ENCODE data around the gene RFPL3.

RFPL3 gene

DNA sequence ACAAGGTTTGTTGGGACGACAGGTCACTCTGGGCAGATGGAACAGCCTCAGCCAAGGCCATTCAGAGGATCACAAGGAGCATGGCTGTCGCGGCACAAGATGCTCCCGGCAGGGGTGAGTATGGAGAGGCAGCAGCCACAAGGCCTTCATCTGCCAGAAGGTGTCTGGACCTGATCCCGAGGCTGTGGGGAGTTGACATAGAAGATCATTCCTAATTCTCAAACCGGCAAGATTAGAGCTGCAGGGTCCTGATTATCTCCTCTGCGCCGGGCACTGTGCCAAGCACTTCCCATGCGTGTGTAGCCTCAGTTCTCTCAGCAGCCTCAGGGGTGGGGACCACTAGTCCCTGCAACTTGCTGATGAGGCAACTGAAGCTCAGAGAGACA, 32.3 kb upstream of the RFPL3 start:
- Mint-ChIP-seq H3K27me3 (peaks cover 5% of the 10 kb centered on the region), H3K4me3 (no peak overlapping the region), H3K9me3 (no peaks in the 10 kb centered on the region), H3K27ac (no peak overlapping the region), H3K4me1 (peaks cover 15% of the 10 kb centered on the region), H3K36me3 (no peaks in the 10 kb centered on the region)
- DNase-seq = no peak
- CTCF ChIA-PET = no interaction called here

DNA sequence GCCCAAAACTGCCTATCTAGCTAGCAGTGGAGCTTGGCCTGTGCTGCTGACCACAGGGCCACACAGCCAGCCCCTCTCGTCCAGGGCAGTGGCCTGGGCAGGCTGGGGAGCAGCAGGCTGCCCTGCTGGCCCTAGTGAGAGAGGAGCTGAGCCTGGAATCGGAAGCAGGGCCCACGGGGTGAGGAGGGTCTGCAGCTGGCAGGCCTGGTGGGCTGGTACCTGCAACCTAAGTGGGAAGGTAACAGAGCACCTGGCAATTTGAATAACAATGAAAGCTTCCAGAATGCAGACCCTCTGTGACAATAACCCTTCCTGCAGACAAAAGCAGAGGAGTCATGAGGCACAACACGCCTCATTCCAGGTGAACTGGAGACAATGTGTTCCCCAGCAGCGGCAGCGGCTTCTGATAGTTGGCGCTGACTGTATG, 31.8 kb upstream of the RFPL3 start:
- H3K9me3 Mint-ChIP-seq = no peaks in the 10 kb centered on the region
- no peak overlapping the region for H3K4me3 Mint-ChIP-seq
- no peak overlapping the region for H3K27ac Mint-ChIP-seq
- H3K4me1 Mint-ChIP-seq = peaks cover 15% of the 10 kb centered on the region
- CTCF ChIA-PET = no interaction called here
- peaks cover 1% of the 10 kb centered on the region for H3K27me3 Mint-ChIP-seq
- H3K36me3 Mint-ChIP-seq = no peaks in the 10 kb centered on the region
- no peak for DNase-seq

DNA sequence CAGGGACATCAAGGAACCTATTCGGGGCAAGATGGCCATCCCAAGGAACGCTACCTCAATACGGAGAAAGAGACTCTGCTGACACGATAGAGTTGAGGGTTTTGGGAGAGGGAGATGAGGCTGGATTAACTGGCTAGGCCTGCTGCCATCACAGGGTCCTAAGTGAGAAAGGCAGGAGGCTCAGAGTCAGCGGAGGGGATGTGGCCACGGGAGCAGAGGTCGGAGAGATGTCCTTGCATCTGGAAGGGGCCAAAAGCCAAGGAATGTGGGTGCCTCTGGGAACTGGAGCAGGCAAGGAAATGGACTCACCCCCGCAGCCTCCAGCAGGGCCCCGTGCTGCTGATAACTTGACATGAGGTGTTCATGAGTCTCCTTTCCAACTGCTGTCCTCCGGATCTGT, 31.0 kb upstream of the RFPL3 start:
- Mint-ChIP-seq H3K36me3 (no peaks in the 10 kb centered on the region), H3K4me3 (no peak overlapping the region), H3K27ac (no peak overlapping the region), H3K27me3 (no peaks in the 10 kb centered on the region), H3K4me1 (peaks cover 15% of the 10 kb centered on the region), H3K9me3 (no peaks in the 10 kb centered on the region)
- DNase-seq = no peak
- CTCF ChIA-PET = no interaction called here

DNA sequence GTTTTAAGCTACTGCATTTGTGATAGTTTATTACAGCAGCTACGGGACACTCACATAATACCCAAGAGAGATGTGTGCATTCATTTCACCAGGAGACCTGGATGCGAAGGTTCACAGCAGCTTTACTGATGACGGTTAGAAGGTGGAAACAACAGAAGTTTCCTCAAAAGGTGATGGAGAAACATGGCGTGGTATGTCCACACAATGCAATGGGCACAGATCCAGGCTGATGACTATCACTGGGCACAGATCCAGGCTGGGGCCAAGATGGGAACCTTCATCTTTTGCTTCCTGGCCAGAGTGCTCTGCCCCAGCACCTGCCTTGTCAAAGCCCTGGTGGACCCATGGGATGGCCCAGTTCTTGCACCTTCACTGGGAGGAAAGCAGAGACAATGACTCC, 30.6 kb upstream of the RFPL3 start:
- peaks cover under 1% of the 10 kb centered on the region for H3K27me3 Mint-ChIP-seq
- peaks cover 11% of the 10 kb centered on the region for H3K4me1 Mint-ChIP-seq
- H3K36me3 Mint-ChIP-seq = no peaks in the 10 kb centered on the region
- H3K27ac Mint-ChIP-seq = no peak overlapping the region
- no peak overlapping the region for H3K4me3 Mint-ChIP-seq
- CTCF ChIA-PET = no interaction called here
- no peak for DNase-seq
- no peaks in the 10 kb centered on the region for H3K9me3 Mint-ChIP-seq

DNA sequence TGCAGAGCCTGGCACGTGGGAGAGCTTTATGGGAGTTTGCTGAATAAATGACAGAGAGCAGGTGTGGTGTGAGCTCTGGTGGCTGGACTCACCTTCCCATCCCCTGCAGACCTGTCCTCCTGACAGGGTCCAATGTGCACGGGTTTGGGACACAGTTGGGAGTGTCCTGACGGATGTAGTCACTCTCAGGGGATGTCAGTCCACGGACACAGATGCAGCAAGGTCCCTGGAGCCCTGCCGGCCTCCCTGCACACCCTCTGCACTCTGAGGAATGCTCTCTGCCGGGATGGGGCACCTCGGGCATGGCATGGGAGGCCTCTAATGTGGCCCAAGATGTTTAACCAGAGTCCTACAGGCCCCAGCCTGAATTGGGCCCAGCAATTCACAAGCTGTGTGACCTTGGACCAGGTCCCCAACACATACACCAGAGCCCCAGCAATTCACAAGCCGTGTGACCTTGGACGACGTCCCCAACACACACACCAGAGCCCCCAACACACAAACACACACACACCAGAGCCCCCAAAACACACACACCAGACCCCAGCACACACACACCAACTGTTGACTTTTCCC, 30.0 kb upstream of the RFPL3 start:
- CTCF ChIA-PET = no interaction called here
- H3K27ac Mint-ChIP-seq = no peak overlapping the region
- peaks cover 7% of the 10 kb centered on the region for H3K4me1 Mint-ChIP-seq

DNA sequence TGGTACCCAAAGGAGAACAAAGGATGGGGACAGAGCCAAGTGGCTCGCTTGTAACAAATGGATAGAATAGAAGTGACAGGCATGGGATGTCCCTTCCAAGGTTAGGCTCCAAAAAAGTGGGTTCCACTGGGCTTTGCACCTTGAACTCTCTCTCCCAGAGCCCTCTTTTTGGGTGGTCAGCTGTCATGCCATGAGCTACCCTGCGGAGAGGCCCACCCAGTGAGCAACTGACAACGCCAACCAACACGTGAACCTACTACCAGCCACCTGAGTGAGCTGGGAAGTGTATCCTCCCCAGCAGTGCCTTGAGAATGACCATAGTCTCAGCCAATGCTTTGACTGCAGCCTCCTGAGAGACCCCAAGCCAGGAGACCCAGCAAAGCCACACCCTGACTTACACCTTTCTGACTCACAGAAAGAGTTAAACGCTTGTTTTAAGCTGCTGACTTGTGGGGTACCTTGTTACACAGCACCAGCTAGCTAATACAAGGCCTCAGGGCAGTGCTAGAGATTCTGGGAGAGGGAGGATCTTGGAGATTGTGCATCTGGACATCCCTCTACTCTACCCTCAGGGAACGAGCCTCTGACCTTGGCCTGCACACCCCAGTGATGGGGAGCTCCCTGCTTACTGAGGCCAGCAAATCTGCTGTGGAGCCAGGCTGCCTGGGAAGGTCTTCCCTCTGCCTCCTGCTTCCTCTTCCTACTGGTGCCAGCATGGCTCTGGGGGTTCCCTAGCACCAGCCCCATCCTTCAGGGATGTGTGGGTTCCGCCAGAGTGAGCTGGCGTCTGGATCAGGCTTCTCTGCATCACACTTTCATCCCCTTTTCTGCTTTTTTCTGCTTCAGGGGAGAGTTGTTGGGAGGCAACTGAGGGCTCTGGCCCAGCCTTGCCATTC, 29.1 kb upstream of the RFPL3 start:
- no peak for DNase-seq
- Mint-ChIP-seq H3K4me3 (no peak overlapping the region), H3K9me3 (no peaks in the 10 kb centered on the region), H3K4me1 (no peaks in the 10 kb centered on the region), H3K36me3 (no peaks in the 10 kb centered on the region), H3K27me3 (peaks cover 5% of the 10 kb centered on the region), H3K27ac (no peak overlapping the region)
- CTCF ChIA-PET = no interaction called here

More for the DNA sequence above, 30.0 kb upstream of the RFPL3 start:
- Mint-ChIP-seq H3K36me3 (no peaks in the 10 kb centered on the region), H3K9me3 (no peaks in the 10 kb centered on the region), H3K27me3 (peaks cover 5% of the 10 kb centered on the region), H3K4me3 (no peak overlapping the region)
- no peak for DNase-seq

DNA sequence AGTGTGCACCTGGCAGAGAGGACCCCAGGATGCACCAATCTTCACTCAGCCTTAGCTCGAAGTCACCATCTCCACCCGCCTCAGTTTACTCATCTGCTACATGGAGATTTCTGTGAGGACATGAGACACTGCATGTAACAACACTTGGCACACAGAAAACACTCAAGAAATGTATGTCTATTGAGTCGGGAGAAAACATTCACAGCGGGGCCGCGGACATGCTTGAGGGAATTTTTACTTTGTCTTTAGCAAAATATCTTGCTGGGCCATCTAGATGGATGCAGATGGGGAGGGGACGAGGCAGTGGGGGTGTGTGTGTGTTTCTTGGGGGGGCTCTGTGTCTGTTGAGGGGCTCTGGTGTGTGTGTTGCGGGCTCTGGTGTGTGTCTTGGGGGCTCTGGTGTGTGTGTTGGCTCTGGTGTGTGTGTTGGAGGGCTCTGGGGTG, 28.4 kb upstream of the RFPL3 start:
- Mint-ChIP-seq H3K4me1 (no peaks in the 10 kb centered on the region), H3K36me3 (no peaks in the 10 kb centered on the region), H3K27me3 (peaks cover 5% of the 10 kb centered on the region), H3K9me3 (no peaks in the 10 kb centered on the region), H3K27ac (no peak overlapping the region), H3K4me3 (no peak overlapping the region)
- DNase-seq = no peak
- CTCF ChIA-PET = no interaction called here

DNA sequence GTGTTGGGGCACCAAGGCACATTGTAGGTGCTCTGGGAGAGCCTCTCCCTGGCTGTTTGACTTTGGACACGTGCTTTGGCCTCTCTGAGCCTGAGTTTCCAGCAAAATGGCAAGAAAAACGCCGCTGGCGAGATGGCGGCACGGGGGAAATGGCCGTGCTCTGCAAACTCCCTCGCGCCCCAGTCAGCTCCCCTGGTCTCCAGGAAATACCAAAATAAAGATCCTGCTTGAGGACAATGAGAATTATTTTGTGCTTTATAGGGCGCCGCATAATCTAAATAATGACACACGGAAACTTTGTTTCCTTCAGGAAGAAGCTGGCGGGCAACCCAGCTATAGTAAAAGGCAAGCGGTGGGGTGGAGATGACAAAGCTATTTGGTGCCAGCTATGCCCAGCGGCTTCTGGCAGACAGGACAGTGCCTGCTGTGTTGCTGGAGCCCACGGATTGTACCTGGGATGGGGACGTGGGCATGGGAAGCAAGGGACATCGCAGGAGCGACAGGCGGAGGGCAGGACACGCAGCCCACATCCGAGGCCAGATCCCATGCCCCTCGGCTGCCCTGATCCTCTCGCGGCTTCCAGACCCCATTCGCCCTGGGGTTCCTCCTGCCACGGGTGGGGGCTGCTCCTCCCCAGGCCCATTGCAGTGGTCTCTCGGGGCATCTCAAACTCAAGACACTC, 26.3 kb upstream of the RFPL3 start:
- H3K27me3 Mint-ChIP-seq = peaks cover 22% of the 10 kb centered on the region
- H3K4me1 Mint-ChIP-seq = no peaks in the 10 kb centered on the region
- no peaks in the 10 kb centered on the region for H3K9me3 Mint-ChIP-seq
- no peaks in the 10 kb centered on the region for H3K36me3 Mint-ChIP-seq
- H3K27ac Mint-ChIP-seq = no peak overlapping the region
- no peak for DNase-seq
- H3K4me3 Mint-ChIP-seq = no peak overlapping the region
- CTCF ChIA-PET = no interaction called here

DNA sequence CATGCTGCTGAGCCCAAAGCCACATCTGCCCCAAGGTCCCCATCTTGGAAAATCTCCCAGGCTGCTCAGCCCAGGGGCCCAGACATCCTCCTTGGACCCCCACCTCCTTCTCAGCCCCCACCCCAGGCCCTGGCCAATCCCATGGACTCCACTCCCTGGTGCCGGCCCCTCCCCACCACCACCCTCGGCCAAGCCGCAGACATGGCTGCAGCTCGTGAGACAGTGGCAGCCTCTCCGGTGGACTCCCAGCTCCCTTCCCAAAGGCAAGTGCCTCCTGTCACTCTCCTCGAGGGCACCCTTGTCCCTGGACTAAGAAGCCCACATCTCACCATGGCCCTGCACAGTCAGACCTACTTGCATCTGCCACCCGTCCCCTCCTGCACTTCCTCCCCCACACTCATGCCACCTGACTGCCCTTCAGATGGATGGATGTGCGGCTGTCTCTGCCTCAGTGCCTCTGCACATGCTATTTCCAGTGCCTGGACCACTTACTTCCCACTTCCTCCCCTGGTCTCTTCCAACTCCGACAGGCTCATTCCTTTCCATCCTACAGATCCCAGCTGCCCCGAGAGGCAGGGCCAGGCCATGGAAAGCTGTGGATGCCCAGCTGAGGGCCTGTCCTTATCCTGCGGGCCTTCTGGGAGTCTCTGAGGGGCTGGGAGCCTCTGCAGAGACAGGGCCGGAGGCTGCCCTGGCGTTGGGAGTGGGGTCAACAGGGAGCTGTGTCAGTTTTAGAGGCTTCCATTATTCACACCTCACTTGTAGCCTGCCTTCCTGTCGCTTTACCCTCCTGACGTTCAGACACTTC, 25.5 kb upstream of the RFPL3 start:
- peaks cover 30% of the 10 kb centered on the region for H3K27me3 Mint-ChIP-seq
- CTCF ChIA-PET = no interaction called here
- H3K4me1 Mint-ChIP-seq = no peaks in the 10 kb centered on the region
- no peak overlapping the region for H3K27ac Mint-ChIP-seq
- no peak overlapping the region for H3K4me3 Mint-ChIP-seq
- no peaks in the 10 kb centered on the region for H3K9me3 Mint-ChIP-seq
- no peaks in the 10 kb centered on the region for H3K36me3 Mint-ChIP-seq
- no peak for DNase-seq

DNA sequence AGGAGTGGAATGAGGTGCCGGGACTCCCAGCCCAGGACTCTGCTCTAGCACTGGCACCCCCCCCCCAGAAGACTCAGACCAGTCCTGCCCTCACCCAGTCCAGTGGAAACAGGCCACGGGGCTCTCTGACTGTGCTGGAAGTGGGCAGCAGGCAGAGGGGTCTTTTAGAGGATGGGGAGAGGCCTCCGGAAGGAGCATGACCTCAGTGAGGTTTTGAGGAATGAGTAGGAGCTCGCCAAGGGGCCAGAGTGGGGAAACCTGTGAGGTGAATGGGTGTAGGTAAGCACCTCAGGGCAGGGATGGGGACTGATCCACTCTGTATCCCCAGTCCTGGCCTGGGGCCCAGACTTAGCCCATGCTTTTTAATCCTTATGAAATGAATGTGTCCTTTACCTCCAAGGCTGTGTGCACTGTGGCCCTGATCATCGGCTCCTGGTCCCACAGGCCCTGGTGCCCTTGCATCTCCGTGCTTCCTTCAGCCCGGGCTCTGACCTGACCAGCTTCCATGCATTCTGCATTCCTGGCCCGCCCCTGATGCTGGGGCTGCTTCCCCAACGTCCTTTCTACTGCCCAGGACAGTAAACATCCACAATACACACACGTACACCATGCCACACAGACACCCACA, 24.4 kb upstream of the RFPL3 start:
- no peak for DNase-seq
- peaks cover 33% of the 10 kb centered on the region for H3K27me3 Mint-ChIP-seq
- H3K4me3 Mint-ChIP-seq = no peak overlapping the region
- H3K9me3 Mint-ChIP-seq = no peaks in the 10 kb centered on the region
- CTCF ChIA-PET = no interaction called here
- no peaks in the 10 kb centered on the region for H3K36me3 Mint-ChIP-seq
- no peak overlapping the region for H3K27ac Mint-ChIP-seq
- no peaks in the 10 kb centered on the region for H3K4me1 Mint-ChIP-seq

DNA sequence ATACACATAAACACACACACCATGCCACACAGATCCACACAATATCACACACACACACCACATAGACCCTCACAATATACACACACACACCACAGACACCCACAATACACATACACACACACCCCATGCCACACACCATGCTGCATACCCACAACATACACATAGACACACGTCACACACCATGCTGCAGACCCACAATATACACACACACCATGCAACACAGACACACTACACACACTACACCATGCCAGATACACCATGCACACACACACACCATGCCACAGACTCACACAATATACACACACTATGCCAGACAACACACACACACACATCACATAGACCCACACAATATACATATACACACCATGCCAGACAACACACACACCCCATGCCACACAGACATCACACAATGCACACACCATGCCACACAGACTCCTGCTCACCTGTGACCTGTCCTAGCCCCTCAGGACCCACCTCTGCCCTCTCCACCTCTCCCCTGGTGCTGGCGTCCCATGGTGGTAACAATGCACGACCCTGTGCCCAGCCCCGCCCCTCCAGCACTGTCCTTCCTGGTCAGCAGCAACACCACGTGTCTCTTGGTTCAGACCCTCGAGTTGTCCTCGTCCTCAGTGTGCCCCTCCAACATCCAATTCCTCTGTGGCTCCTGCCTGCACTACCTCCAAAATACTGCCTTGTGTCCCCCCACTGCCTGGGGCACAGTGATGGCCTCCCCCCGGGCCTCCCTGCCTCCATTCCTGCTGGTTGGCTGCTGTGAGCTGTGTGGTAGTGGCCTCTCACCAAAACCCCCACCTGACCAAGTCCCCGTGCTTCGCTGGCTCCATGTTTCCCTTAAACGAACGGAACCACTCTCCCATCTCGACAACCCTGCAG, 23.7 kb upstream of the RFPL3 start:
- Mint-ChIP-seq H3K27me3 (peaks cover 33% of the 10 kb centered on the region), H3K9me3 (no peaks in the 10 kb centered on the region), H3K4me3 (no peak overlapping the region), H3K4me1 (no peaks in the 10 kb centered on the region), H3K36me3 (no peaks in the 10 kb centered on the region), H3K27ac (no peak overlapping the region)
- CTCF ChIA-PET = no interaction called here
- no peak for DNase-seq

DNA sequence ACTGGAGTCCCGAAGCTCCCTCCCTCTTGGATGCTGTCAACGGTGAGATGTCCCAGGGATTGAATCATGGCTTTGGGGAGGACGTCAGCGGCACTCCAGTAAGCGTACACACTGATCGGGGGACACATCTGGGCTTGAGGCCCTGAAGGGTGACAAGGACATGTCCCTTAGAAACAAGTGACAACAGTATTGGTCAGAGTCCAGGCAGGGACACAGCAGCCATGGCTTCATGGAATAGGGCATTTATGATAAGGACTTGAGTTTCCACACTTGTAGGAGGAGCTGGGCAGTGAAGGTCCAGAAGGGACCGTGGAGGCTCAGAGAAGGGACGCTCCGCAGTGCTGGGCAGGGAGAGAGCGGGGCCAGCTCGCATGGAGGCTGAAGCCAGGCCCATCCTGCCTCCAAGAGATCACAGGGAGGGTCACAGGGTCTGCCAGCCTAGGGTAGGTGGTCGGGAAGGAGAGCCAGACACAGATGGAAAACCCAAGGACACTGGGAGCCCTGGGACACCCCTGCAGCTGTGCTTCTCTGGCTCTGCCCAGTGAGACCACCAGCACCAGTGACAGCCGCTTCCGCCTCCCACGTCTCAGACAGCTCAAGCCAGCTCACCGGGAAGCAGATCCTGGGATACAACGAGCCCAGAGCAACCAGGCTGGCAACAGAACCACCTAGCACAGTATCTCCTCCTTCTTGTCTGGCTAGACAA, 22.9 kb upstream of the RFPL3 start:
- no peaks in the 10 kb centered on the region for H3K36me3 Mint-ChIP-seq
- H3K4me1 Mint-ChIP-seq = no peaks in the 10 kb centered on the region
- DNase-seq = no peak
- H3K27me3 Mint-ChIP-seq = peaks cover 39% of the 10 kb centered on the region
- no peaks in the 10 kb centered on the region for H3K9me3 Mint-ChIP-seq
- H3K27ac Mint-ChIP-seq = no peak overlapping the region
- no peak overlapping the region for H3K4me3 Mint-ChIP-seq
- CTCF ChIA-PET = no interaction called here

DNA sequence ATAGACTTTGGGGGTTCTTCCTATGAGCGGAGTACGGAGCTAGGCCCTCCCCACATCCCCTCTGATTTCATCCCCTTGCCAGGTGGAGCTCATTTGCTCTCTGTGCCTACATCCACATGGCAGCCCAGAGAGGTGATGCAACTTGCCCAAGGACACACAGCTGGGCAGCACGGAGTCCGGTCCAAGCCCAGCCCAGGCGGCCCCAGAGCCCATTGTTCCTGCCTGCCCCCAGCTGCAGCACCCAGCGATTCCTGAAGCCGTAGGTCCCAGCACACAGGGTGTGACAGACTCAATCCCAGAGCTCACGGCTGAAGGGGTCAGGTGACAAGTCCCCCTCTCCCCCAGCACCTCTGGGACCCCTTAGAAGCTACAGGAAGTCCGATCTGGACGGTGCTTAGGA, 22.2 kb upstream of the RFPL3 start:
- Mint-ChIP-seq H3K4me3 (no peak overlapping the region), H3K9me3 (no peaks in the 10 kb centered on the region), H3K27ac (no peak overlapping the region), H3K27me3 (peaks cover 41% of the 10 kb centered on the region), H3K36me3 (no peaks in the 10 kb centered on the region), H3K4me1 (no peaks in the 10 kb centered on the region)
- CTCF ChIA-PET = no interaction called here
- no peak for DNase-seq

All from activated naive CD4-positive, alpha-beta T cell treated with anti-CD3 and anti-CD28 coated beads, Interleukin-2, amount 10 ng/mL, durations not matched to agents 7 days and 5 days (primary cell).